H9 (cell line): ENCODE data around the gene BEST4. TPM values are rescaled to one million over a fixed set of nuclear protein-coding genes. Genes with fewer than 3 reads are reported as not detected.

Experiments used
- DNase-seq: peaks from one replicate; pipeline ENCODE4 v3.0.0-alpha.2; 2017
- H2AFZ ChIP-seq: one replicate; pipeline ENCODE4 v1.6.1; 2013; ENCODE audit warnings: mild to moderate bottlenecking, low read length, control low read depth, moderate library complexity
- H2AK5ac ChIP-seq: 2 replicates; pipeline ENCODE4 v1.6.1; 2013; ENCODE audit warnings: low read length, control low read depth, mixed read lengths; ENCODE audit not compliant: insufficient read length
- H2BK120ac ChIP-seq: one replicate; pipeline ENCODE4 v1.6.1; 2013; ENCODE audit warnings: low read depth, mild to moderate bottlenecking, low read length, control low read depth, inconsistent platforms; ENCODE audit not compliant: poor library complexity, severe bottlenecking
- H2BK12ac ChIP-seq: 2 replicates; pipeline ENCODE4 v1.6.1; 2013; ENCODE audit warnings: low read length, control low read depth, mixed read lengths, low read depth; ENCODE audit not compliant: insufficient read length
- H2BK15ac ChIP-seq: 2 replicates; pipeline ENCODE4 v1.6.1; 2013; ENCODE audit warnings: low read depth, low read length, control low read depth
- H2BK20ac ChIP-seq: one replicate; pipeline ENCODE4 v1.6.1; 2013; ENCODE audit warnings: low read depth, mild to moderate bottlenecking, low read length, control low read depth, inconsistent platforms; ENCODE audit not compliant: poor library complexity, severe bottlenecking
- H2BK5ac ChIP-seq: 2 replicates; pipeline ENCODE4 v1.6.1; 2013; ENCODE audit warnings: low read length, control low read depth, mixed read lengths; ENCODE audit not compliant: insufficient read length
- H3K14ac ChIP-seq: 2 replicates; pipeline ENCODE4 v1.6.1; 2013; ENCODE audit warnings: low read length, control low read depth; ENCODE audit not compliant: insufficient read depth
- H3K18ac ChIP-seq: 2 replicates; pipeline ENCODE4 v1.6.1; 2013; ENCODE audit warnings: low read depth, mild to moderate bottlenecking, mixed read lengths, low read length, control low read depth; ENCODE audit not compliant: insufficient read length
- H3K23ac ChIP-seq: 2 replicates; pipeline ENCODE4 v1.6.1; 2013; ENCODE audit warnings: low read length, control low read depth, mixed read lengths, low read depth; ENCODE audit not compliant: insufficient read length
- H3K23me2 ChIP-seq: 2 replicates; pipeline ENCODE4 v1.6.1; 2013; ENCODE audit warnings: low read depth, mild to moderate bottlenecking, mixed read lengths, low read length, control low read depth; ENCODE audit not compliant: insufficient read length, poor library complexity, severe bottlenecking
- H3K27ac ChIP-seq: 2 replicates; pipeline ENCODE4 v1.5.1; 2013; ENCODE audit warnings: low read length, control low read depth, mixed read lengths, low read depth; ENCODE audit not compliant: insufficient read length
- H3K27me3 ChIP-seq: 2 replicates; pipeline ENCODE4 v1.6.1; 2013; ENCODE audit warnings: low read length, control low read depth, inconsistent platforms; ENCODE audit not compliant: insufficient read depth
- H3K4ac ChIP-seq: 2 replicates; pipeline ENCODE4 v1.6.1; 2013; ENCODE audit warnings: low read depth, mild to moderate bottlenecking, control low read depth, inconsistent platforms, low read length, moderate library complexity
- H3K4me1 ChIP-seq: 2 replicates; pipeline ENCODE4 v1.6.1; 2013; ENCODE audit warnings: low read length, control low read depth, inconsistent platforms; ENCODE audit not compliant: insufficient read depth
- H3K4me2 ChIP-seq: 2 replicates; pipeline ENCODE4 v1.6.1; 2013; ENCODE audit warnings: low read length, control low read depth, mixed read lengths; ENCODE audit not compliant: insufficient read length, insufficient read depth
- H3K56ac ChIP-seq: 2 replicates; pipeline ENCODE4 v1.6.1; 2013; ENCODE audit warnings: low read depth, mild to moderate bottlenecking, mixed read lengths, low read length, control low read depth; ENCODE audit not compliant: insufficient read length
- H3K79me1 ChIP-seq: 2 replicates; pipeline ENCODE4 v1.6.1; 2013; ENCODE audit warnings: low read depth, mild to moderate bottlenecking, moderate library complexity, low read length, control low read depth, inconsistent platforms; ENCODE audit not compliant: insufficient read depth, poor library complexity, severe bottlenecking
- H3K79me2 ChIP-seq: 2 replicates; pipeline ENCODE4 v1.6.1; 2013; ENCODE audit warnings: low read length, control low read depth, inconsistent platforms; ENCODE audit not compliant: insufficient read depth
- H3K9ac ChIP-seq: 2 replicates; pipeline ENCODE4 v1.6.1; 2013; ENCODE audit warnings: low read length, control low read depth, mixed read lengths; ENCODE audit not compliant: insufficient read length; ENCODE audit errors: extremely low read depth
- H3K9me3 ChIP-seq: one replicate; pipeline ENCODE4 v1.6.1; 2013; ENCODE audit warnings: low read depth, low read length, inconsistent platforms; ENCODE audit not compliant: control insufficient read depth
- H3T11ph ChIP-seq: one replicate; pipeline ENCODE4 v1.6.1; 2013; ENCODE audit warnings: mild to moderate bottlenecking, low read length, control low read depth, inconsistent platforms
- H4K20me1 ChIP-seq: one replicate; pipeline ENCODE4 v1.6.1; 2013; ENCODE audit not compliant: control insufficient read depth, insufficient read length, insufficient read depth
- H4K5ac ChIP-seq: 2 replicates; pipeline ENCODE4 v1.6.1; 2013; ENCODE audit warnings: low read depth, mild to moderate bottlenecking, mixed read lengths, low read length, control low read depth; ENCODE audit not compliant: insufficient read length
- H4K8ac ChIP-seq: replicated peaks from 2 replicates; pipeline ENCODE4 v1.6.1; 2013; ENCODE audit warnings: low read length, control low read depth, mixed read lengths, low read depth; ENCODE audit not compliant: insufficient read length
- H4K91ac ChIP-seq: 2 replicates; pipeline ENCODE4 v1.6.1; 2013; ENCODE audit warnings: low read depth, mild to moderate bottlenecking, moderate library complexity, mixed read lengths, low read length, control low read depth; ENCODE audit not compliant: insufficient read length
- H3K27ac Mint-ChIP-seq, 3 experiments: 2 replicates in 2 of 3; 3 replicates in 1 of 3; pipeline ENCODE4 v1.8.0; 2020 to 2021; ENCODE audit warnings: mixed read lengths in 3 of 3, mild to moderate bottlenecking in 1 of 3, moderate library complexity in 1 of 3
- H3K27me3 Mint-ChIP-seq: 2 replicates; pipeline ENCODE4 v1.8.0; 2021; ENCODE audit warnings: low read depth, mild to moderate bottlenecking, moderate library complexity, mixed read lengths
- H3K36me3 Mint-ChIP-seq, 3 experiments: 2 replicates in 2 of 3; 3 replicates in 1 of 3; pipeline ENCODE4 v1.8.0; 2020 to 2021; ENCODE audit warnings: low read depth in 3 of 3, mixed read lengths in 3 of 3; ENCODE audit not compliant: insufficient read depth in 1 of 3
- H3K4me1 Mint-ChIP-seq, 2 experiments: 2 replicates each; pipeline ENCODE4 v1.8.0; 2020; ENCODE audit warnings: mixed read lengths in 2 of 2
- H3K4me3 Mint-ChIP-seq, 2 experiments: 2 replicates in 1 of 2; 3 replicates in 1 of 2; pipeline ENCODE4 v1.8.0; 2020 to 2021; ENCODE audit warnings: mild to moderate bottlenecking in 2 of 2, mixed read lengths in 2 of 2, moderate library complexity in 1 of 2
- H3K9me3 Mint-ChIP-seq, 2 experiments: 2 replicates in 1 of 2; 3 replicates in 1 of 2; pipeline ENCODE4 v1.8.0; 2020; ENCODE audit warnings: mild to moderate bottlenecking in 2 of 2, mixed read lengths in 2 of 2, moderate library complexity in 1 of 2
- CTCF ChIP-seq: fragments of 200-600 bp; sonication (generic); conservative IDR thresholded peaks from 3 replicates; pipeline ENCODE4 v1.8.0; 2021; ENCODE audit warnings: antibody characterized with exemption, mild to moderate bottlenecking
- WGBS: extraction: QIAGEN DNeasy Blood & Tissue Kit; methylation state at CpG from one replicate; pipeline ENCODE4 v1.1.7; 2013; ENCODE audit warnings: missing lambda C conversion rate, low lambda C conversion rate, mixed read lengths; ENCODE audit not compliant: insufficient read length; ENCODE audit errors: extremely low coverage; 5-methylcytosine and 5-hydroxymethylcytosine counted together
- total RNA-seq: library from RNA; stranded (reverse); gene quantifications from 2 replicates; pipeline ENCODE4 v1.2.1, GENCODE V29; 2021

BEST4 gene
- total RNA-seq, 1 experiment from 2014 or later: 1.1 TPM

- peaks cover 12 to 18% of the 10 kb centered on the region in 2 experiments for H3K4me1 Mint-ChIP-seq
Observed at GRCh38 chr1:44830900-44831304, 42.9 kb upstream of the BEST4 start.

More at GRCh38 chr1:44830900-44831304, 42.9 kb upstream of the BEST4 start:
- Histone ChIP-seq H4K20me1 (no peaks in the 10 kb centered on the region), H3K79me2 (no peaks in the 10 kb centered on the region), H3K4me2 (no peak overlapping the region), H3T11ph (no peak overlapping the region), H4K91ac (no peak overlapping the region), H3K4me1 (no peaks in the 10 kb centered on the region; the same call in 1 of the 2 replicates), H2BK12ac (no peak overlapping the region), H3K56ac (no peak overlapping the region), H3K9me3 (no peaks in the 10 kb centered on the region), H2AFZ (no peak overlapping the region), H3K27ac (no peak overlapping the region), H4K8ac (no peak overlapping the region), H2BK120ac (no peak overlapping the region), H3K18ac (no peak overlapping the region), H3K23me2 (no peaks in the 10 kb centered on the region), H3K9ac (no peak overlapping the region), H2BK20ac (no peak overlapping the region), H3K23ac (no peak overlapping the region), H4K5ac (no peak overlapping the region), H2BK5ac (no peak overlapping the region), H3K79me1 (no peaks in the 10 kb centered on the region), H2AK5ac (no peak overlapping the region), H3K4ac (no peak overlapping the region), H2BK15ac (no peak overlapping the region), H3K14ac (no peak overlapping the region), H3K27me3 (no peaks in the 10 kb centered on the region)
- no peaks in the 10 kb centered on the region; the same call in 1 of the 2 replicates for H3K27me3 Mint-ChIP-seq
- H3K4me3 Mint-ChIP-seq: no peak overlapping the region
- TF ChIP-seq CTCF: no peak
- DNase-seq: no peak
- H3K36me3 Mint-ChIP-seq: no peaks in the 10 kb centered on the region
- H3K9me3 Mint-ChIP-seq: no peaks in the 10 kb centered on the region
- no peak overlapping the region for H3K27ac Mint-ChIP-seq
- no CpG with 5 or more reads among the region's 10 CpGs for WGBS
